ENCODE data around the gene MSRB1. TPM values are rescaled to one million over a fixed set of nuclear protein-coding genes. Genes with fewer than 3 reads are reported as not detected.

The MSRB1 gene
- polyA plus RNA-seq, 1 experiment: 23.1 TPM

- DNase-seq (ENCODE audit: low read depth, low spot score): no peak
- H3K27me3 ChIP-seq (ENCODE audit: control insufficient read depth, insufficient read depth, low read length): peaks cover 50% of the 10 kb centered on the region
- H3K27ac ChIP-seq (ENCODE audit: low read depth, low read length): no peak overlapping the region
- TF ChIP-seq, protein P1, sequence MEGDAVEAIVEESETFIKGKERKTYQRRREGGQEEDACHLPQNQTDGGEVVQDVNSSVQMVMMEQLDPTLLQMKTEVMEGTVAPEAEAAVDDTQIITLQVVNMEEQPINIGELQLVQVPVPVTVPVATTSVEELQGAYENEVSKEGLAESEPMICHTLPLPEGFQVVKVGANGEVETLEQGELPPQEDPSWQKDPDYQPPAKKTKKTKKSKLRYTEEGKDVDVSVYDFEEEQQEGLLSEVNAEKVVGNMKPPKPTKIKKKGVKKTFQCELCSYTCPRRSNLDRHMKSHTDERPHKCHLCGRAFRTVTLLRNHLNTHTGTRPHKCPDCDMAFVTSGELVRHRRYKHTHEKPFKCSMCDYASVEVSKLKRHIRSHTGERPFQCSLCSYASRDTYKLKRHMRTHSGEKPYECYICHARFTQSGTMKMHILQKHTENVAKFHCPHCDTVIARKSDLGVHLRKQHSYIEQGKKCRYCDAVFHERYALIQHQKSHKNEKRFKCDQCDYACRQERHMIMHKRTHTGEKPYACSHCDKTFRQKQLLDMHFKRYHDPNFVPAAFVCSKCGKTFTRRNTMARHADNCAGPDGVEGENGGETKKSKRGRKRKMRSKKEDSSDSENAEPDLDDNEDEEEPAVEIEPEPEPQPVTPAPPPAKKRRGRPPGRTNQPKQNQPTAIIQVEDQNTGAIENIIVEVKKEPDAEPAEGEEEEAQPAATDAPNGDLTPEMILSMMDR (IDR thresholded peaks at IDR 0.05; ENCODE audit: low read depth, low read length): no peak
- no peak overlapping the region for H3K4me3 ChIP-seq (ENCODE audit: low read depth, low read length)
- H3K9me3 ChIP-seq (ENCODE audit: control insufficient read depth, insufficient read depth, low read length): no peaks in the 10 kb centered on the region; the same call in 1 of the 2 replicates
- CTCF ChIA-PET: no interaction called here
- POLR2A ChIA-PET: interaction anchor here (0.5 kb wide), 1 partner anchor 72 kb away, joined by 3 read pairs; no protein-coding TSS in a partner anchor
Observed at GRCh38 chr16:1907226-1907860, 35.7 kb downstream of the MSRB1 start.

GRCh38 chr16:1906846-1907165 lies 36.2 kb downstream of the MSRB1 start:
- Histone ChIP-seq H3K27ac (ENCODE audit: low read depth, low read length) (no peak overlapping the region), H3K9me3 (ENCODE audit: control insufficient read depth, insufficient read depth, low read length) (no peaks in the 10 kb centered on the region; the same call in 1 of the 2 replicates), H3K27me3 (ENCODE audit: control insufficient read depth, insufficient read depth, low read length) (peaks cover 47% of the 10 kb centered on the region), H3K4me3 (ENCODE audit: low read depth, low read length) (no peak overlapping the region)
- CTCF ChIA-PET: no interaction called here
- POLR2A ChIA-PET: interaction anchor here (0.5 kb wide), 1 partner anchor 72 kb away, joined by 3 read pairs; no protein-coding TSS in a partner anchor
- no peak for DNase-seq (ENCODE audit: low read depth, low spot score)
- TF ChIP-seq, protein P1 (IDR thresholded peaks at IDR 0.05; ENCODE audit: low read depth, low read length): no peak

DNA sequence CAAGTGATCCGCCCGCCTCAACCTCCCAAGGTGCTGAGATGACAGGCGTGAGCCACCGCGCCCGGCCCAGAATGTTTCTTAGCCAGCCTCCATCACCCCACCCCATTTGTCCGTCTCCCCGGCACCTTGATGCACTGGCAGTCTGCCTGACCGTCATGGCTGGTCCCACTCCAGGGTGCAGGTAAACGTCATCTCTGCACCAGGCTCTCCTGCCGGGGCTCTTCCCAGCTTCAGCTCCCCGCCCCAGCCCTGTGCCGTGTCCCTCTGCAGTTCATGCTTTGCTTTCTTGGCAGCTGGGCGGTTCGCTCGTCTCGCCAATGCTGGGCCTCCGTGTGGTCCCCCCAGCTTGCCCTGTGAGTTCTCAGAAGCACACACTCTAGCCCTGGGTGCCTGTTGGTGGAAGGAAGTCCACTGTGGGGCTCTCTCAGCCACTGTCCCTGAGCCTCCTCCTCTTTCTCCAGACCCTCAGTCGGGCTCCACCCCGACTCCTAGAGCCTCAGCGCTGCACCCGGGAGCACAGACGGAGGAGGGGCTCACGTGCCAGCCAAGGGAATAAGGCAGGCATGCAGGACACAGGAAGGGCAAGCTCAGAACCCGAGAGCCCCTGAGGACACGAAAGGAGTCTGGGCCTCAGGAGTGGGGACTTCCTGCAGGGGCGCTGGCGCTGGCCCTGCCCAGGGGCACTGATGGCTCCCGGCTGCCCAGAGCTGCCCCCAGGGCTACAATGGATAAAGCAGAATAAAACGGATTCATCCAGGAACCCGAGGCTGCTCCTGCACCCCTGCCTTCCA lies 36.7 kb downstream of the MSRB1 start:
- ChIA-PET CTCF (no interaction called here), POLR2A (interaction anchor here (0.5 kb wide), 1 partner anchor 71 kb away, joined by 3 read pairs; no protein-coding TSS in a partner anchor)
- TF ChIP-seq, protein P1 (IDR thresholded peaks at IDR 0.05; ENCODE audit: low read depth, low read length): no peak
- Histone ChIP-seq H3K27ac (ENCODE audit: low read depth, low read length) (no peak overlapping the region), H3K4me3 (ENCODE audit: low read depth, low read length) (no peak overlapping the region), H3K27me3 (ENCODE audit: control insufficient read depth, insufficient read depth, low read length) (peaks cover 47% of the 10 kb centered on the region), H3K9me3 (ENCODE audit: control insufficient read depth, insufficient read depth, low read length) (no peaks in the 10 kb centered on the region; the same call in 1 of the 2 replicates)
- no peak for DNase-seq (ENCODE audit: low read depth, low spot score)

DNA sequence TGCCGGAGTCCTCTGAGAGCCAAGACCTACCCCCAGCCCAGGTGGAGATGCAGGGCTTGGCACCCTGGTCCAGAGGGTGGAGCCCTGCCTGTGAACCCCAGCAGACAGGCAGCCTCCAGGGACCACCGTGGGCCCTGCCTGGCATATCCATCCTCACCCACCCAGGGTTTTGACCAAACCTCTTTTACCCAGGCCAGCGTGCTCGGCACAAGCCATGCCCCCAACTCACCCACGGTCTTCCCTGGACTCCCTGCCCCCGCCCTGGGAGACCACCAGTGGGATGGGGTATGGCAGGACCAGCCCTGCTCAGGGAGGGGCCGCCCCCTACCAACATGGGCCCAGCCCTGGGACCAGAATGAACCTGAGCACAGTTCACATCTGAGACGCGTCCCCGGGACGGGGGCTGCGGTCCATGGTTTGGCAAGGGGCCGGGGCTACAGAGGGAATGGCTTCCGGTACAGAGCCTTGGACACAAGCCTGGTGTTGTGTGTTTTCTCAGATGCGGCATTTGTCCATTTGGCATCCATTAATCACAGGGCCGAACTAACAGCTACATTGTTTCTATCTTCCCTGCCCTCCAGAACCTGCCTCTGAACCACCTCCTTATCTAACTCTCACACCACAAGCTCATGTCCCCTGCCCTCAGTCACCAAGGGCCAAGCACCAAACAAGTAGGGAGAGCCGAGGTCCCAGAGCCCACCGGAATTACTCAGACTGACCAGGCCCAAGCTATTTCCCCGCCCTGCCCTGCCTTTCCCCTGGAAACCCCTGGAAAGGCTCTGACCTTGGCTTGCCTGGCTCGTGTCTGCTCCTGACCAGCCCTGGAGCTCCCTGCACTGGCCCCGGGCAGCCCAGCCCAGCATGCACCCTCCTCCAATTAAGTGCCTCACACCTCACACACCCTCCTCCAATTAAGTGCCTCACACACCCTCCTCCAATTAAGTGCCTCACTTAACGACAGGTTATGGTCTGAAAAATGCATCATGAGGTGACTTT lies 38.9 kb downstream of the MSRB1 start:
- Histone ChIP-seq H3K4me3 (ENCODE audit: low read depth, low read length) (no peak overlapping the region), H3K27ac (ENCODE audit: low read depth, low read length) (no peak overlapping the region), H3K27me3 (ENCODE audit: control insufficient read depth, insufficient read depth, low read length) (peaks cover 42% of the 10 kb centered on the region), H3K9me3 (ENCODE audit: control insufficient read depth, insufficient read depth, low read length) (no peaks in the 10 kb centered on the region; the same call in 1 of the 2 replicates)
- DNase-seq (ENCODE audit: low read depth, low spot score): no peak
- TF ChIP-seq, protein P1 (IDR thresholded peaks at IDR 0.05; ENCODE audit: low read depth, low read length): no peak
- CTCF ChIA-PET: no interaction called here
- POLR2A ChIA-PET: no interaction called here
